HG03558 (cell line): Measurements from ENCODE around the gene DAND5.

Experiments
- ATAC-seq: cut with Tn5 transposase; IDR thresholded peaks from one replicate; pipeline ENCODE4 v1.9.1; 2021; ENCODE audit warnings: moderate number of reproducible peaks; ENCODE audit not compliant: unreplicated experiment; ENCODE audit errors: extremely low read depth

Gene DAND5

DNA sequence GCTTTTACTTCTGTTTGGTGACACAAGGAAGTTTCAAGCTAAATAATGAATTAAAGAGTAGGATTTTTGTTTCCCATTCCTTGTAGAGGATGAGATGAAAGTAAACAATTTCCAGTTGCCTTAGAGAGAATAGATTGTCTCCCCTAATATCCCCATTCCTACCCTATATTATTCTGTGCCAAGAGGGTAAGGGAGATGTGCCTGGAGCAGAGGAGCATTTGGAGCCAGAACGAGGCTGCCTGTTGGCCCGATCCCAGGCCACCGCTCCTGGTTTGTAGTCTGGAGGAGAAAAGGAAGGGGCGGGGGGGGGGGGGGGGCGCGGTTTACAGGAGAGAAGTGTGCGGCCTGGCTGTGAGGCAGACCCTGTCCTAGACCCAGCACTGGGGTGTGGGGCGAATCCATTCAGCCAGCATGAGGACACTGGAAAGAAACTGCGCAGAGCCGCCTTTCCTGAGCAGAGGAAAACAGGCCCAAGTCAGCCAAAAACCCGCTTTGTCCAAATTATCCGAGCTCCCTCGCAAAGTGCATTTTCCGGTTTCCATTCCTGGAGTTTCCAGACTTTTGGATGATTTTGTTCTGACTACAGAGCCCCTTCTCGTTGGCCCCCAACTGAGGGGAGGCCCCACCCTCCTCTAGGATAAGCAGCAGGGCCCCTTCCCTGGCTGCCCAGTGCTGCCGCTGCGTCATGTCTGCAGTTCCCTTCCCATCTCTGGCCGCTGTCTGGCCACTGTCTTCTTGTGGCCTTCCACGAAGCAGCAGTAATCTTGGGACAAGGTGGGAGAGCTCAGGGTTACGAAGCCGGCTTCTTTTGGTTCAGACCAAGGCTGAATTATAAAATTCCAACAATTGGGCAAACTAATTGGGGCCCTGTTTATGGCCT is 48.9 kb downstream of the DAND5 start:
- ATAC-seq: no peak

DNA sequence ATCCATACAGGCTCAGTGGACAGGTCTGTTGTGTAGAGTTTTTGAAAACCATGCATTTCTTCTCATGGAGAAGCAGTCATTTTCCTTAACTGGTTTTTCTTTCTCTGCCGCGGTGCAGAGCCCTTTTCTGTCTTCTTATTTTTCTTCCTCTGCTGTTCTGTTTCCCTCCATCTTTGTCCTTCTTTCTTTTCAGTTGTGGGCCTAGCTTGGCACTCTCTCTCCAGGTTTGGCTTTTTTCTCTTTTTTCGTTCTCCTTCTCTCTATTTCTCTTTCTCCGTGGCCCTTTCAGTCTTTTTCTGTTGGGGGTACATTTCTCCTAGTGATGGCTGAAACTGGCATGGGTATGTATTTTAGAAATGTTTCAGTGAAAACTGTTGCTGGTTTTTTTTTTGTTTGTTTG is 50.0 kb downstream of the DAND5 start:
- ATAC-seq: no peak

DNA sequence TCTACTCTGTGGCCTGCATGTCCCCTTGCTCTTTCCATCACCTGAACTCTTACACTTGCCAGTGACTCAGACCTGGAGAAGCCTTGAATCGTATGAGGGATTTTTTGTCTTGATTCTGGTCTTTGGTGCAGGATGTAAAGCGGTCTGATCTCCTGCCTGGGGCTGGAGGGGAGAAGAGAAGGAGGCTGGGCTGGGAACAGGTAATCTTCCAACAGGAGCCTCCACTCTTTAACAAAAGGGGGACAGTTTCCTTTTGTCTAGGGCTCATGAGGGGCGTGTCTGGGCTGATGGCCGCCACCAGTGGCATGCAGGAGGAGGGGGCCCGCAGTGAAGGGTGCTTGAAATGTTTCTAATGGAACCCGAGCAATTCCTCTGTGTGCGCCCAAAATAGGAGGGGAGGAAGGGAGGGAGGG is 50.6 kb downstream of the DAND5 start:
- no peak for ATAC-seq

DNA sequence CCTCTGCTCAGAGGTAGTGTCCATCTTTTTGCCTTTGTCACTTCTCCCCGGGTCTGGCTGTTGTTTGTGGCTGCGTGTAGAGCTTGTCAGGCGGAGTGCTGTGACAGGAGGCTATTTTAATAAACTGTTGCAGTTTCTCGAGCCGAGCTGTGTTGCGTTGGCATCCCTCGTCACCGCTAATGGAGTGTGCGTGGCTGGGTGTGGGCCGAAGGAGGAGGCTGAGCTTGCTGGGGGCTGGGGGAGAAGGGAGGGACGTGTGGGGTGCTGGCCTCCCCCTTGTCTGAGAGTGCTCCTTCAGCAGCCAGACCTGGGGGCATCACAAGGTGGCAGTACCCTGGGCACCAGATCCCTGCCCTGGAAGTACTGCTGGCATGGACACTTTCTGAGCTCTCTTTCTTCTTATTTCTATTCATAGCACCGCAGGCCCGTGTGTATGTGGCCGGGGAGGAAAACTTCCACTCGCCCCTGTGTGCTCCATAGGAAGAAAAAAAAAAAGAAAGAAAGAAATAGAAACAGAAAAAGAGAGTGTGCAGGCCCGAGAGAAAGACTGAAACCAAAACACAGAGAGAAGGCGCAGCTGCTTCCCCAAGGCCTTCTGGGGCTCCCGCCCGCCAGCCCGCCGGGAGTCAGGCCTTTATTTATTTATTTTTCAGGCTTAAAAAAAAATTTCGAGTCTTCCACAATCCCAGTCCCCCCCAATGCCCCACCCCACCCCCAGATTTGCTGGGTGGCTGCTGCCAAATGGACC is 52.9 kb downstream of the DAND5 start:
- ATAC-seq: no peak

DNA sequence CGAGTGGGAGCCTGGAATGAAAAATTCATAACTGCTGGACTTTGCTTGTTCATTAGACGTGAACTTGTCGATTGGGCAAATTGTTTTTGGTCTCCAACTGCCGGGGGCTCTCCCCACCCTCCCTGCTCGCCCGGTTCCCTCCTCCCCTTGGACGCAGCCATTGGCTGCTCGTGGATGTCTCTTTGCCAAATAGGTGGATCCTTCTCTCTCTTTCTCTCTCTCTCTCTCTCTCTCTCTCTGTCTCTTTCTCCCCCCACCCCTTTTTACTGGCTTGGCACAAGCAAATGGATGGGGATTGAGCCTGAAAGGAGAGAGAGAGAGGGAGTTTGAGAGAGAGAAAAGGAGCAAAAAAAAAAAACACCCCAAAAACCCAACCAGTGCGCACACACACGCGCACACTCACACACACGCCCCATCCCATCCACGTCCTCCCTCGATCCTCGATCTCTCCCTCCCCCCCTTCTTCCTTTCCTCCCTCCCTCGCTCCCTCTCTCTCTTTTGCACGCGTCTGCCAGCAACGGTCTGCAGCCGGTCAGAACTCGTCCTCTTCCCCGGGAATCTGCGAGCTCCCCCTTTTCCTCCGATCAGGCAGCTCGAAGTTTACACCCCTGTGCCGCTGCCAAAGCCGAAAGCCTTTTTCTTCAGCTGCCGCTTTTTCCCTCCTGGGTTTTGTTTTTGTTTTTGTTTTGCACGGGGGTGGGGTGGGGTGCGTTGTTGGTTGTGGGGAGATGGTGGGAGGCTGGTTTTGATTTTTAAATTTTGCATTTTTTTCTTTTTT is 53.7 kb downstream of the DAND5 start:
- no peak for ATAC-seq

GRCh38 chr19:13023656-13024055 is 54.3 kb downstream of the DAND5 start:
- no peak for ATAC-seq
